Activated CD8-positive, alpha-beta T cell treated with anti-CD3 and anti-CD28 coated beads for 36 hours (primary cell): ENCODE measurements around the gene RPS6KA2. TPM values are rescaled to one million over a fixed set of nuclear protein-coding genes. Genes with fewer than 3 reads are reported as not detected.

Experiments
- ATAC-seq: fragments of 200-7000 bp; cut with Tn5 transposase; one replicate; pipeline ENCODE4 v1.10.0; 2021; ENCODE audit warnings: mild to moderate bottlenecking, moderate library complexity
- CTCF ChIA-PET: fragments of 350-600 bp; sonication (Branson Sonifier 250); formaldehyde crosslinking; loops from one replicate; lab custom pipeline; 2021; ENCODE audit warnings: antibody characterized with exemption; lab: Charles Lee
- POLR2A ChIA-PET: fragments of 350-600 bp; sonication (Branson Sonifier 250); formaldehyde crosslinking; loops from one replicate; lab custom pipeline; 2021; ENCODE audit warnings: antibody characterized with exemption; lab: Charles Lee
- DNase-seq: peaks from one replicate; pipeline ENCODE4 v3.0.0-alpha.2; 2020
- H3K27ac Mint-ChIP-seq: one replicate; pipeline ENCODE4 v1.8.0; 2021; ENCODE audit warnings: mild to moderate bottlenecking, mixed read lengths
- H3K27me3 Mint-ChIP-seq: one replicate; pipeline ENCODE4 v1.8.0; 2021; ENCODE audit warnings: mixed read lengths
- H3K36me3 Mint-ChIP-seq: one replicate; pipeline ENCODE4 v1.8.0; 2021; ENCODE audit warnings: low read depth, mixed read lengths
- H3K4me1 Mint-ChIP-seq: one replicate; pipeline ENCODE4 v1.8.0; 2021; ENCODE audit warnings: low read depth, mixed read lengths
- H3K4me3 Mint-ChIP-seq: one replicate; pipeline ENCODE4 v1.8.0; 2021; ENCODE audit warnings: mild to moderate bottlenecking, moderate library complexity, mixed read lengths
- H3K9me3 Mint-ChIP-seq: one replicate; pipeline ENCODE4 v1.8.0; 2021; ENCODE audit warnings: mixed read lengths
- intact Hi-C: fragments of 100-400 bp; cut with micrococcal nuclease; formaldehyde crosslinking; loops from one replicate; pipeline ENCODE4 v1.10.0; 2022
- total RNA-seq, 2 experiments: library from RNA; stranded (reverse); gene quantifications; one replicate each; pipeline ENCODE4 v1.2.3, GENCODE V29; 2021
- TF ChIP-seq, protein P1 (sequence below): fragments of 200-600 bp; IDR thresholded peaks from one replicate; pipeline ENCODE4 v1.8.0; 2022; ENCODE audit warnings: antibody characterized with exemption, mild to moderate bottlenecking

RPS6KA2 gene
- total RNA-seq, 2 experiments from 2014 or later = 5.8 TPM

GRCh38 chr6:166660157-166660688 is 33.2 kb upstream of the RPS6KA2 start:
- H3K27me3 Mint-ChIP-seq = peaks cover 28% of the 10 kb centered on the region
- H3K36me3 Mint-ChIP-seq = no peaks in the 10 kb centered on the region
- no peak overlapping the region for H3K27ac Mint-ChIP-seq
- no peak overlapping the region for H3K4me3 Mint-ChIP-seq
- ATAC-seq (no peak), DNase-seq (no peak)
- TF ChIP-seq, protein P1, sequence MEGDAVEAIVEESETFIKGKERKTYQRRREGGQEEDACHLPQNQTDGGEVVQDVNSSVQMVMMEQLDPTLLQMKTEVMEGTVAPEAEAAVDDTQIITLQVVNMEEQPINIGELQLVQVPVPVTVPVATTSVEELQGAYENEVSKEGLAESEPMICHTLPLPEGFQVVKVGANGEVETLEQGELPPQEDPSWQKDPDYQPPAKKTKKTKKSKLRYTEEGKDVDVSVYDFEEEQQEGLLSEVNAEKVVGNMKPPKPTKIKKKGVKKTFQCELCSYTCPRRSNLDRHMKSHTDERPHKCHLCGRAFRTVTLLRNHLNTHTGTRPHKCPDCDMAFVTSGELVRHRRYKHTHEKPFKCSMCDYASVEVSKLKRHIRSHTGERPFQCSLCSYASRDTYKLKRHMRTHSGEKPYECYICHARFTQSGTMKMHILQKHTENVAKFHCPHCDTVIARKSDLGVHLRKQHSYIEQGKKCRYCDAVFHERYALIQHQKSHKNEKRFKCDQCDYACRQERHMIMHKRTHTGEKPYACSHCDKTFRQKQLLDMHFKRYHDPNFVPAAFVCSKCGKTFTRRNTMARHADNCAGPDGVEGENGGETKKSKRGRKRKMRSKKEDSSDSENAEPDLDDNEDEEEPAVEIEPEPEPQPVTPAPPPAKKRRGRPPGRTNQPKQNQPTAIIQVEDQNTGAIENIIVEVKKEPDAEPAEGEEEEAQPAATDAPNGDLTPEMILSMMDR = no peak
- intact Hi-C loops = no loop called here
- CTCF ChIA-PET = no interaction called here
- POLR2A ChIA-PET = no interaction called here
- H3K4me1 Mint-ChIP-seq = peaks cover 9% of the 10 kb centered on the region
- H3K9me3 Mint-ChIP-seq = no peaks in the 10 kb centered on the region

DNA sequence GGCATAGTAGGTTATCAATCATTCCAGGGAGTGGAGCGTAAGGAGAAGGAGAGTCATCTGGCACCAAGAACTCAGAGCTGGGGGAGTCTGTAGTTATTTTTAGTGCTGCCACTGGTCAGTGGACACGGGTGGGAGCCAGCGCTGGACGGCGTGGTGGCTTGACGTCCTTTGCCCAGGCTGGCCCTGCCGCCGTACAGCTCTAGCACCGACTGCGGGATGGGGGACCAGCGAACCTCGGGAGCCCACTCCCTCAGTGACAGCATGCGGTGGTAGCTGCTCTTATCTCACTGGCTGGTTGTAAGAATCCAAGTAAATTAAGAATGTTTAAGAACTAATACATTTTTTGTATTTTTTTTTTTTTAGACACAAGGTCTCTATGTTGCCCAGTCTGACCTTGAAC is 32.5 kb upstream of the RPS6KA2 start:
- intact Hi-C loops = no loop called here
- DNase-seq = no peak
- Mint-ChIP-seq H3K27me3 (peaks cover 28% of the 10 kb centered on the region), H3K9me3 (no peaks in the 10 kb centered on the region), H3K4me1 (peaks cover 9% of the 10 kb centered on the region), H3K4me3 (no peak overlapping the region), H3K36me3 (no peaks in the 10 kb centered on the region), H3K27ac (no peak overlapping the region)
- POLR2A ChIA-PET = no interaction called here
- CTCF ChIA-PET = no interaction called here
- TF ChIP-seq, protein P1 = no peak
- no peak for ATAC-seq

DNA sequence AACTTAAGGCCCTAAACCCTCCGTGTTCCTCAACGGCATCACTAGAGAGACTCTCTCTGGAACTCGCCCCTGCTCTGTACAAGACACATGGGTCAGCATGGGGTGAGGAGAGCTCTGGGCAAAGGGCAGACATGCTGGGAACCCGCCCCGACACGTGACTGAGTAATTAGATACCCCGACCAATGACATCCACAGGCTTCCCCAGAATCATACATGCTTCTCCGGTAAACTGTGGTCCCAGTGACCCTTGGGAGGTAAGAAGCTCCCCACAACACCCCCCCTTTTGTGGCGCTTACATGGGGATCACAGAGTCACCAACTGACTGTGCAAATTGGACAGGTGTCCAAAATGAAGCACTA is 31.7 kb upstream of the RPS6KA2 start:
- ATAC-seq (no peak), DNase-seq (no peak)
- Mint-ChIP-seq H3K9me3 (no peaks in the 10 kb centered on the region), H3K4me3 (no peak overlapping the region), H3K4me1 (peaks cover 9% of the 10 kb centered on the region), H3K27me3 (peaks cover 28% of the 10 kb centered on the region), H3K36me3 (no peaks in the 10 kb centered on the region), H3K27ac (no peak overlapping the region)
- TF ChIP-seq, protein P1 = no peak
- POLR2A ChIA-PET = no interaction called here
- intact Hi-C loops = no loop called here
- CTCF ChIA-PET = no interaction called here

GRCh38 chr6:166658115-166658791 is 31.2 kb upstream of the RPS6KA2 start:
- TF ChIP-seq, protein P1 = no peak
- DNase-seq (no peak), ATAC-seq (no peak)
- H3K4me1 Mint-ChIP-seq = peaks cover 9% of the 10 kb centered on the region
- intact Hi-C loops = no loop called here
- CTCF ChIA-PET = no interaction called here
- peaks cover 28% of the 10 kb centered on the region for H3K27me3 Mint-ChIP-seq
- no peaks in the 10 kb centered on the region for H3K36me3 Mint-ChIP-seq
- H3K27ac Mint-ChIP-seq = no peak overlapping the region
- no peak overlapping the region for H3K4me3 Mint-ChIP-seq
- no peaks in the 10 kb centered on the region for H3K9me3 Mint-ChIP-seq
- POLR2A ChIA-PET = no interaction called here

GRCh38 chr6:166657531-166657930 is 30.5 kb upstream of the RPS6KA2 start:
- CTCF ChIA-PET = interaction anchor here (1.0 kb wide), 1 partner anchor 30 kb away, joined by 3 read pairs; no protein-coding TSS in a partner anchor
- peaks cover 9% of the 10 kb centered on the region for H3K4me1 Mint-ChIP-seq
- H3K27ac Mint-ChIP-seq = no peak overlapping the region
- TF ChIP-seq, protein P1 = no peak
- H3K9me3 Mint-ChIP-seq = no peaks in the 10 kb centered on the region
- H3K4me3 Mint-ChIP-seq = no peak overlapping the region
- DNase-seq = no peak
- ATAC-seq = no peak
- H3K36me3 Mint-ChIP-seq = no peaks in the 10 kb centered on the region
- POLR2A ChIA-PET = no interaction called here
- peaks cover 26% of the 10 kb centered on the region for H3K27me3 Mint-ChIP-seq
- intact Hi-C loops = no loop called here
